GM23338 (cell line): ENCODE results near the gene NME4.

Experiments used
- CREB1 ChIP-seq: fragments of 250-450 bp; sonication (Bioruptor Pico); IDR thresholded peaks from 2 replicates; pipeline ENCODE4 v1.5.0; 2020; ENCODE audit warnings: low read depth, mild to moderate bottlenecking, moderate library complexity
- CTCF ChIP-seq, 2 experiments: fragments of 200-600 bp in 1 of 2; sonication (generic) in 1 of 2; conservative IDR thresholded peaks; 2 replicates each; pipeline versions ENCODE4 v1.5.1 to v1.6.1; 2016 to 2017; ENCODE audit warnings: antibody characterized with exemption in 2 of 2, low read depth in 2 of 2, mild to moderate bottlenecking in 2 of 2, moderate library complexity in 1 of 2
- ETS1 ChIP-seq: IDR thresholded peaks from 2 replicates; pipeline ENCODE4 v1.6.1; 2016; ENCODE audit warnings: antibody characterized with exemption
- EZH2 ChIP-seq: fragments of 200-600 bp; sonication (generic); IDR thresholded peaks from one replicate; pipeline ENCODE4 v1.8.0; 2017; ENCODE audit warnings: antibody characterized with exemption, mild to moderate bottlenecking, low read depth; ENCODE audit not compliant: unreplicated experiment
- EZH2phosphoT487 ChIP-seq: fragments of 200-600 bp; sonication (generic); IDR thresholded peaks from one replicate; pipeline ENCODE4 v1.8.1; 2018; ENCODE audit warnings: antibody characterized with exemption; ENCODE audit not compliant: unreplicated experiment
- JUNB ChIP-seq: IDR thresholded peaks from one replicate; pipeline ENCODE4 v1.6.1; 2016; ENCODE audit warnings: antibody characterized with exemption; ENCODE audit not compliant: unreplicated experiment
- NANOG ChIP-seq: IDR thresholded peaks from 2 replicates; pipeline ENCODE4 v1.6.1; 2016; ENCODE audit warnings: antibody characterized with exemption, borderline replicate concordance
- POLR2AphosphoS5 ChIP-seq: IDR thresholded peaks from 2 replicates; pipeline ENCODE4 v1.6.1; 2016; ENCODE audit warnings: antibody characterized with exemption, low read depth
- REST ChIP-seq: IDR thresholded peaks from one replicate; pipeline ENCODE4 v1.6.1; 2018; ENCODE audit warnings: antibody characterized with exemption; ENCODE audit not compliant: unreplicated experiment
- STAT1 ChIP-seq: IDR thresholded peaks from one replicate; pipeline ENCODE4 v1.6.1; 2016; ENCODE audit warnings: antibody characterized with exemption; ENCODE audit not compliant: unreplicated experiment
- ZNF114 ChIP-seq: fragments of 250-450 bp; sonication (Bioruptor Pico); IDR thresholded peaks from 2 replicates; pipeline ENCODE4 v1.5.0; 2020; ENCODE audit warnings: mild to moderate bottlenecking, moderate library complexity
- ZNF462 ChIP-seq: fragments of 250-450 bp; sonication (Bioruptor Pico); IDR thresholded peaks from 2 replicates; pipeline ENCODE4 v1.5.0; 2020; ENCODE audit warnings: mild to moderate bottlenecking, moderate library complexity

GRCh38 chr16:349211-349610, 47.8 kb upstream of the NME4 start:
- TF ChIP-seq EZH2phosphoT487 (no peak), CTCF (conservative IDR thresholded peaks at IDR 0.05; ENCODE audit: low read depth in 2 of 2) (no peak), POLR2AphosphoS5 (no peak), ZNF114 (no peak), EZH2 (no peak), JUNB (no peak), ETS1 (no peak), STAT1 (no peak), CREB1 (no peak), REST (no peak), NANOG (no peak), ZNF462 (CRISPR knock-in tag) (no peak)
